AG09319 (cell line): Measurements from ENCODE around the gene FAM124A.

ENCODE experiments used
- DNase-seq: peaks from one replicate; pipeline ENCODE4 v3.0.0-alpha.2; 2010; ENCODE audit warnings: low read depth; ENCODE audit errors: extremely low read depth
- TF ChIP-seq, protein P1 (sequence below): IDR thresholded peaks from 2 replicates; pipeline ENCODE4 v1.5.1; 2011; ENCODE audit warnings: low read depth, mild to moderate bottlenecking, inconsistent platforms, low read length, moderate library complexity

FAM124A gene

DNA sequence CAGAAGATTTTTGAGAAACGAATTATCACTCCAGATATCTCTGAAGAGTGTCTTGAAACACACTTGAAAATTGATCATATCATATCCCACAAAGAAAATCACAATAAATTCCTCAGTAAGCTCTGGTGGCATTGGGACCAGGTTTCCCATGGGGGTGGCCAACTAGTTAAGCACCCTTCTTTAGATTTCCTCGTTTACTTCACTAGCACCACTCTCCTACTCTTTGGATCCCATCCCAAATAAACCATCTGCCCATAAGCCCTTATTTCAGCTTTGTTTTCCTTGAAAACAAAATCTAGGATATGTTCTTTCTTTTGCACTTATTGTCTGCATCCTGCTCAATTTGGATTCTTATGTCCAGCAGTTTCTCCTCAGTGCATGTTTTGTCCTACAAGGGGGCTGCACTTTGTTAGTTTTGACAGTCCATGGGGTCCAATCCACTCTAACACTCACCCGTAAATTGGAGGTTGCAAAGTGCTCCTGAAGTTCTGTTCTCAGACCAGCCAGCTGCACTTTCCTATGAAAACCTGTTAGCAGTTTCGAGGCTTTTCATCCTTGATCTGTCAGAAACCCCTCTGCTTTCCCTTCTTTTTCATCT, 40.3 kb upstream of the FAM124A start:
- TF ChIP-seq, protein P1, sequence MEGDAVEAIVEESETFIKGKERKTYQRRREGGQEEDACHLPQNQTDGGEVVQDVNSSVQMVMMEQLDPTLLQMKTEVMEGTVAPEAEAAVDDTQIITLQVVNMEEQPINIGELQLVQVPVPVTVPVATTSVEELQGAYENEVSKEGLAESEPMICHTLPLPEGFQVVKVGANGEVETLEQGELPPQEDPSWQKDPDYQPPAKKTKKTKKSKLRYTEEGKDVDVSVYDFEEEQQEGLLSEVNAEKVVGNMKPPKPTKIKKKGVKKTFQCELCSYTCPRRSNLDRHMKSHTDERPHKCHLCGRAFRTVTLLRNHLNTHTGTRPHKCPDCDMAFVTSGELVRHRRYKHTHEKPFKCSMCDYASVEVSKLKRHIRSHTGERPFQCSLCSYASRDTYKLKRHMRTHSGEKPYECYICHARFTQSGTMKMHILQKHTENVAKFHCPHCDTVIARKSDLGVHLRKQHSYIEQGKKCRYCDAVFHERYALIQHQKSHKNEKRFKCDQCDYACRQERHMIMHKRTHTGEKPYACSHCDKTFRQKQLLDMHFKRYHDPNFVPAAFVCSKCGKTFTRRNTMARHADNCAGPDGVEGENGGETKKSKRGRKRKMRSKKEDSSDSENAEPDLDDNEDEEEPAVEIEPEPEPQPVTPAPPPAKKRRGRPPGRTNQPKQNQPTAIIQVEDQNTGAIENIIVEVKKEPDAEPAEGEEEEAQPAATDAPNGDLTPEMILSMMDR: no peak
- DNase-seq: no peak

DNA sequence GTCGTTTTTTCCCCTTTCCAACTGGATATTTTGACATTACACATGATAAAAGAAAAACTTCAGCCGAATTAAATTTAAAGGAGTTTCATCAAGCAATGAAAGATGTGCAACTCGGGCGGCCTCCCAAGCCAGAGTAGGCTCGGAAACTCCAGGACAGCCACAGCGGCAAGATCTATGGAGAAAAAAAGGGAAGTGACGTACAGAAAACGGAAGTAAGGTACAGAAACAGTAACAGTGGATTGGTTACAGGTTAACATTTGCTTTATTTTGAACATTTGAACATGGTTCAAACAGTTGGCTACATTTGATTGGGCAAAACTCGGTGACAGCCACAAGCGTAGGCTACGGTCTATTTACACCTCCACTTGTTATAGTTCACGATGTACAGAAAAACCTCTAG, 30.5 kb upstream of the FAM124A start:
- DNase-seq: no peak
- TF ChIP-seq, protein P1: no peak

DNA sequence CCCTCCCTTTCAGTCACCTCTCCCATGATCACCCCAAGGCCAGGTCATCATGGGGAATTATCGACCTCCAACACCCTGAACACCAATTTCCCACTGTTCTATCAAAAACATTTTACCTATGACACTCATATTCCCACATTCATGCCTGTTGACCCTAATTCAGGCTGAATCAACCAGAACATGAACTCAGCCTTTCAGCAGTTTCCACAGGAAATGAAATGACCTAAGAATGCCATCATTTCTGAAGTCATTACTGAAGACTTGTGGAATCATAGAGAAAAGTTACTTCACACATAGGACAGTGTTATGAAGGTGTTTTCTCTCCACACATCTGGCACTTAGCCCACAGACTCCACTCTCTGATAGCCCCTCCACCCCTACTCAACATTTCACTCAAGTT, 29.9 kb upstream of the FAM124A start:
- TF ChIP-seq, protein P1: no peak
- no peak for DNase-seq

- TF ChIP-seq, protein P1: no peak
- no peak for DNase-seq
These were observed 28.8 kb upstream of the FAM124A start for GRCh38 chr13:51193387-51193786.

GRCh38 chr13:51194942-51195341, 27.3 kb upstream of the FAM124A start:
- DNase-seq: no peak
- TF ChIP-seq, protein P1: no peak

GRCh38 chr13:51201886-51202285, 20.3 kb upstream of the FAM124A start:
- DNase-seq: no peak
- TF ChIP-seq, protein P1: no peak

- no peak for DNase-seq
- TF ChIP-seq, protein P1: no peak
These were observed 19.6 kb upstream of the FAM124A start for GRCh38 chr13:51202477-51203046.
